HCT116 (cell line): Measurements from ENCODE around the gene DDX41. TPM values are rescaled to one million over a fixed set of nuclear protein-coding genes. Genes with fewer than 3 reads are reported as not detected.
A peak's percentile ranks its signal among the peaks of the same experiment; 100 is the strongest.

ENCODE experiments used
- ATAC-seq: fragments of 200-7000 bp; cut with Tn5 transposase; 2 replicates; pipeline ENCODE4 v1.9.1; 2020; ENCODE audit warnings: mild to moderate bottlenecking, moderate library complexity
- BruUV-seq: library from RNA; stranded (reverse); fragments of 400-500 nt; replicated peaks from 2 replicates; lab custom pipeline; 2021; lab: Mats Ljungman, UMichigan
- CTCF ChIA-PET: fragments of 300-600 bp; sonication (Branson Sonifier 250); formaldehyde crosslinking; loops from one replicate; lab custom pipeline; 2021; ENCODE audit warnings: antibody characterized with exemption; lab: Charles Lee
- POLR2A ChIA-PET: fragments of 300-600, 350-600 bp; sonication (Branson Sonifier 250); formaldehyde crosslinking; loops from one replicate; lab custom pipeline; 2021; ENCODE audit warnings: antibody characterized with exemption; lab: Charles Lee
- RAD21 ChIA-PET, 2 experiments: fragments of 300-600 bp; sonication (Branson Sonifier 250); formaldehyde crosslinking; loops; one replicate each; lab custom pipeline; 2023; ENCODE audit warnings: low total read pairs in 2 of 2; ENCODE audit not compliant: uncharacterized antibody in 2 of 2, unreplicated experiment in 2 of 2, low non-redundant PET in 1 of 2; lab: Charles Lee
- DNase-seq: peaks from one replicate; pipeline ENCODE4 v3.0.0-alpha.2; 2010; ENCODE audit warnings: low read depth, low spot score
- H2AFZ ChIP-seq: fragments of 200-600 bp; shearing (Covaris generic), sonication (generic); 2 replicates; pipeline ENCODE4 v1.6.1; 2017; ENCODE audit warnings: low read depth, mixed run types, mixed read lengths, antibody characterized with exemption, low read length; ENCODE audit not compliant: poor library complexity, severe bottlenecking
- H3K27ac ChIP-seq: 2 replicates; pipeline ENCODE4 v1.5.1; 2012; ENCODE audit warnings: low read depth, low read length
- H3K27me3 ChIP-seq: fragments of 200-600 bp; sonication (generic); 2 replicates; pipeline ENCODE4 v1.6.1; 2016; ENCODE audit warnings: mixed run types, low read length, mixed read lengths; ENCODE audit not compliant: insufficient read depth
- H3K36me3 ChIP-seq, 2 experiments: fragments of 200-500 bp in 1 of 2; fragments of 200-600 bp in 1 of 2; sonication (Bioruptor generic) in 1 of 2; sonication (generic) in 1 of 2; 2 replicates each; pipeline versions ENCODE4 v1.5.1 to v1.6.1; 2014 to 2016; ENCODE audit warnings: low read length in 2 of 2, inconsistent platforms in 1 of 2, mixed read lengths in 1 of 2, mixed run types in 1 of 2; ENCODE audit not compliant: insufficient read depth in 2 of 2, control insufficient read depth in 1 of 2
- H3K4me1 ChIP-seq, 2 experiments: fragments of 200-600 bp in 1 of 2; sonication (generic) in 1 of 2; 2 replicates each; pipeline versions ENCODE4 v1.5.1 to v1.6.1; 2012 to 2017; ENCODE audit warnings: low read length in 2 of 2, inconsistent platforms in 1 of 2, mild to moderate bottlenecking in 1 of 2, mixed read lengths in 1 of 2, mixed run types in 1 of 2, moderate library complexity in 1 of 2; ENCODE audit not compliant: insufficient read depth in 2 of 2, control insufficient read depth in 1 of 2
- H3K4me2 ChIP-seq: fragments of 200-600 bp; sonication (generic); 2 replicates; pipeline ENCODE4 v1.6.1; 2017; ENCODE audit warnings: mixed run types, low read length, mixed read lengths
- H3K4me3 ChIP-seq, 2 experiments: fragments of 200-600 bp in 1 of 2; sonication (generic) in 1 of 2; replicated peaks in 1 of 2; 2 replicates each; pipeline ENCODE4 v1.5.1; 2011 to 2016; ENCODE audit warnings: low read length in 2 of 2, control low read depth in 1 of 2, low read depth in 1 of 2, mild to moderate bottlenecking in 1 of 2, mixed read lengths in 1 of 2, mixed run types in 1 of 2
- H3K79me2 ChIP-seq: fragments of 200-600 bp; sonication (generic); 2 replicates; pipeline ENCODE4 v1.6.1; 2017; ENCODE audit warnings: mild to moderate bottlenecking, mixed run types, low read length, moderate library complexity, mixed read lengths; ENCODE audit not compliant: insufficient read depth
- H3K9ac ChIP-seq: fragments of 200-600 bp; sonication (generic); 2 replicates; pipeline ENCODE4 v1.6.1; 2016; ENCODE audit warnings: low read length, mixed read lengths
- H3K9me2 ChIP-seq: fragments of 200-600 bp; sonication (generic), shearing (Covaris generic); 2 replicates; pipeline ENCODE4 v1.6.1; 2017; ENCODE audit warnings: mixed run types, mild to moderate bottlenecking, moderate library complexity; ENCODE audit not compliant: insufficient read depth
- H3K9me3 ChIP-seq, 2 experiments: fragments of 200-500 bp in 1 of 2; fragments of 200-600 bp in 1 of 2; sonication (Bioruptor generic) in 1 of 2; sonication (generic) in 1 of 2; 2 replicates each; pipeline ENCODE4 v1.6.1; 2014 to 2017; ENCODE audit warnings: low read length in 2 of 2, mixed read lengths in 2 of 2, inconsistent platforms in 1 of 2, low read depth in 1 of 2, mild to moderate bottlenecking in 1 of 2, mixed run types in 1 of 2, moderate library complexity in 1 of 2; ENCODE audit not compliant: control insufficient read depth in 1 of 2, insufficient read depth in 1 of 2
- H4K20me1 ChIP-seq: fragments of 200-600 bp; sonication (generic), shearing (Covaris generic); 2 replicates; pipeline ENCODE4 v1.6.1; 2017; ENCODE audit warnings: mixed run types, mild to moderate bottlenecking, moderate library complexity; ENCODE audit not compliant: insufficient read depth
- POLR2AphosphoS5 ChIP-seq: IDR thresholded peaks from 2 replicates; pipeline ENCODE4 v1.6.1; 2011; ENCODE audit warnings: mild to moderate bottlenecking, low read depth, low read length, moderate library complexity
- TCF7L2 ChIP-seq: IDR thresholded peaks from 2 replicates; pipeline ENCODE4 v1.7.0; 2011; ENCODE audit warnings: borderline replicate concordance, inconsistent platforms; ENCODE audit not compliant: insufficient read depth, insufficient read length; ENCODE audit errors: extremely low read depth
- YY1 ChIP-seq: IDR thresholded peaks from 2 replicates; pipeline ENCODE4 v1.6.1; 2011; ENCODE audit warnings: low read length, low read depth, moderate library complexity, mild to moderate bottlenecking; ENCODE audit not compliant: insufficient replicate concordance; ENCODE audit errors: extremely low read depth
- intact Hi-C: fragments of 100-400 bp; cut with micrococcal nuclease; formaldehyde crosslinking; loops from 2 replicates; pipeline ENCODE4 v1.10.0; 2022
- total RNA-seq: library from RNA; stranded (reverse); gene quantifications from one replicate; pipeline ENCODE4 v1.2.1, GENCODE V29; 2021; ENCODE audit not compliant: unreplicated experiment
- TF ChIP-seq, protein P1 (sequence below): IDR thresholded peaks from 2 replicates; pipeline ENCODE4 v1.6.1; 2011; ENCODE audit warnings: mild to moderate bottlenecking, low read length, moderate library complexity; ENCODE audit not compliant: insufficient replicate concordance; ENCODE audit errors: extremely low read depth
- TF ChIP-seq, protein P2 (sequence below), 3 experiments: fragments of 200-600 bp in 1 of 3; sonication (generic) in 1 of 3; IDR thresholded peaks in 2 of 3; conservative IDR thresholded peaks in 1 of 3; 2 replicates each; pipeline ENCODE4 v1.5.1; 2012 to 2017; ENCODE audit warnings: low read depth in 2 of 3, low read length in 2 of 3, antibody characterized with exemption in 1 of 3, borderline replicate concordance in 1 of 3, control low read depth in 1 of 3, mild to moderate bottlenecking in 1 of 3, mixed read lengths in 1 of 3, mixed run types in 1 of 3, moderate library complexity in 1 of 3; ENCODE audit not compliant: insufficient read depth in 1 of 3

Gene DDX41
- total RNA-seq, 1 experiment from 2014 or later: 141 TPM

DNA sequence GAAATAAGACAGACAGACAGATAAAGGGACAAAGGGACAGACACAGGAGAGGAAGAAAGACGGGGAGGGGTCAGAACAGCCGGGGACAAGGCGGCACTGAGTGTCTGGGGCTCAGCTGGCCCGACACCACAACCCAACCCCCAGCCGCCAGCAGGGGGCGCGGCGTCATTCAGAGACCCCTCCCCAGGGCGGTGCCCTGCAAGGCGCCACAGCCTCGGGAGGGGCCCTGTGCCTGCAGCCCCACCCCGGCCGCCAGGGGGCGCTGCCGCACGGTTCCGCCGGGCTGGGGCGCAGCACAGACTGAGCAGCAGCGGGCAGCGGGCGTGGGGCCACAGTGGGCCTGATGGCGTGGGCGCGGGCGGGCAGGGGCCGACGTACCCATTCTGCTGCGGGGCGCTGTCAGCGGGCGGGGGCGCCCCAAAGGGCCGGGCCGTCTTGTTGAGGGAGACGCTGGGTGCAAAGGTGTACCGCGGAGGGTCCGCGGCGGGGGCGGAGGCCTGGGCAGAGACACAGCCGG lies 25.3 kb downstream of the DDX41 start:
- Histone ChIP-seq H3K4me3 (no peak overlapping the region), H3K36me3 (peaks cover 16 to 46% of the 10 kb centered on the region in 2 experiments; a peak in 3 of 4 replicates), H3K79me2 (peaks cover 62% of the 10 kb centered on the region), H2AFZ (no peak overlapping the region), H3K9me2 (no peaks in the 10 kb centered on the region), H4K20me1 (peaks cover 11% of the 10 kb centered on the region; the same call in 1 of the 2 replicates), H3K4me1 (peaks cover 31 to 57% of the 10 kb centered on the region in 2 experiments), H3K9ac (peak overlapping the region; percentile 20; the same call in 1 of the 2 replicates), H3K27me3 (no peaks in the 10 kb centered on the region), H3K9me3 (no peaks in the 10 kb centered on the region), H3K4me2 (0 out of 2 replicates have a peak overlapping the region, but pooled peaks have one; percentile 12), H3K27ac (peak overlapping the region; percentile 36; the same call in 1 of the 2 replicates)
- ChIA-PET CTCF (interaction anchor here (0.6 kb wide), 1 partner anchor 183 kb away, joined by 3 read pairs; no protein-coding TSS in a partner anchor), POLR2A (interaction anchor here (6.4 kb wide), 1 partner anchor 13 kb away, joined by 54 read pairs; no protein-coding TSS in a partner anchor)
- DNase-seq: no peak
- intact Hi-C loops: no loop called here
- no TSS peak for BruUV-seq
- TF ChIP-seq POLR2AphosphoS5 (peak; percentile 43; the same call in 1 of the 2 replicates), TCF7L2 (no peak), YY1 (peak; percentile 34)
- TF ChIP-seq, protein P1, sequence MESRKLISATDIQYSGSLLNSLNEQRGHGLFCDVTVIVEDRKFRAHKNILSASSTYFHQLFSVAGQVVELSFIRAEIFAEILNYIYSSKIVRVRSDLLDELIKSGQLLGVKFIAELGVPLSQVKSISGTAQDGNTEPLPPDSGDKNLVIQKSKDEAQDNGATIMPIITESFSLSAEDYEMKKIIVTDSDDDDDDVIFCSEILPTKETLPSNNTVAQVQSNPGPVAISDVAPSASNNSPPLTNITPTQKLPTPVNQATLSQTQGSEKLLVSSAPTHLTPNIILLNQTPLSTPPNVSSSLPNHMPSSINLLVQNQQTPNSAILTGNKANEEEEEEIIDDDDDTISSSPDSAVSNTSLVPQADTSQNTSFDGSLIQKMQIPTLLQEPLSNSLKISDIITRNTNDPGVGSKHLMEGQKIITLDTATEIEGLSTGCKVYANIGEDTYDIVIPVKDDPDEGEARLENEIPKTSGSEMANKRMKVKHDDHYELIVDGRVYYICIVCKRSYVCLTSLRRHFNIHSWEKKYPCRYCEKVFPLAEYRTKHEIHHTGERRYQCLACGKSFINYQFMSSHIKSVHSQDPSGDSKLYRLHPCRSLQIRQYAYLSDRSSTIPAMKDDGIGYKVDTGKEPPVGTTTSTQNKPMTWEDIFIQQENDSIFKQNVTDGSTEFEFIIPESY: peak; percentile 56
- TF ChIP-seq, protein P2, sequence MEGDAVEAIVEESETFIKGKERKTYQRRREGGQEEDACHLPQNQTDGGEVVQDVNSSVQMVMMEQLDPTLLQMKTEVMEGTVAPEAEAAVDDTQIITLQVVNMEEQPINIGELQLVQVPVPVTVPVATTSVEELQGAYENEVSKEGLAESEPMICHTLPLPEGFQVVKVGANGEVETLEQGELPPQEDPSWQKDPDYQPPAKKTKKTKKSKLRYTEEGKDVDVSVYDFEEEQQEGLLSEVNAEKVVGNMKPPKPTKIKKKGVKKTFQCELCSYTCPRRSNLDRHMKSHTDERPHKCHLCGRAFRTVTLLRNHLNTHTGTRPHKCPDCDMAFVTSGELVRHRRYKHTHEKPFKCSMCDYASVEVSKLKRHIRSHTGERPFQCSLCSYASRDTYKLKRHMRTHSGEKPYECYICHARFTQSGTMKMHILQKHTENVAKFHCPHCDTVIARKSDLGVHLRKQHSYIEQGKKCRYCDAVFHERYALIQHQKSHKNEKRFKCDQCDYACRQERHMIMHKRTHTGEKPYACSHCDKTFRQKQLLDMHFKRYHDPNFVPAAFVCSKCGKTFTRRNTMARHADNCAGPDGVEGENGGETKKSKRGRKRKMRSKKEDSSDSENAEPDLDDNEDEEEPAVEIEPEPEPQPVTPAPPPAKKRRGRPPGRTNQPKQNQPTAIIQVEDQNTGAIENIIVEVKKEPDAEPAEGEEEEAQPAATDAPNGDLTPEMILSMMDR (IDR thresholded peaks at IDR 0.05 in 2 of 3, conservative IDR thresholded peaks at IDR 0.05 in 1 of 3; ENCODE audit: borderline replicate concordance in 1 of 3, insufficient read depth in 1 of 3, low read depth in 2 of 3, low read length in 2 of 3): peak in 2 of 3 experiments; percentile 92 to 98; a peak in 4 of 6 replicates
- TF ChIP-seq, all 23 proteins: peak for 4
- peak; percentile 62 for ATAC-seq
- RAD21 ChIA-PET: no interaction called here
